Stimulated activated CD8-positive, alpha-beta memory T cell treated with anti-CD3 and anti-CD28 coated beads, Interleukin-2, amount 100 ng/mL, for 48 hours (primary cell): ENCODE measurements around the gene PFDN2.

Source experiments
- DNase-seq, 2 donors: peaks; one replicate each; pipeline ENCODE4 v3.0.0-alpha.2; 2020; ENCODE audit warnings: low read depth in 2 of 2

Gene PFDN2, protein sequence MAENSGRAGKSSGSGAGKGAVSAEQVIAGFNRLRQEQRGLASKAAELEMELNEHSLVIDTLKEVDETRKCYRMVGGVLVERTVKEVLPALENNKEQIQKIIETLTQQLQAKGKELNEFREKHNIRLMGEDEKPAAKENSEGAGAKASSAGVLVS

DNA sequence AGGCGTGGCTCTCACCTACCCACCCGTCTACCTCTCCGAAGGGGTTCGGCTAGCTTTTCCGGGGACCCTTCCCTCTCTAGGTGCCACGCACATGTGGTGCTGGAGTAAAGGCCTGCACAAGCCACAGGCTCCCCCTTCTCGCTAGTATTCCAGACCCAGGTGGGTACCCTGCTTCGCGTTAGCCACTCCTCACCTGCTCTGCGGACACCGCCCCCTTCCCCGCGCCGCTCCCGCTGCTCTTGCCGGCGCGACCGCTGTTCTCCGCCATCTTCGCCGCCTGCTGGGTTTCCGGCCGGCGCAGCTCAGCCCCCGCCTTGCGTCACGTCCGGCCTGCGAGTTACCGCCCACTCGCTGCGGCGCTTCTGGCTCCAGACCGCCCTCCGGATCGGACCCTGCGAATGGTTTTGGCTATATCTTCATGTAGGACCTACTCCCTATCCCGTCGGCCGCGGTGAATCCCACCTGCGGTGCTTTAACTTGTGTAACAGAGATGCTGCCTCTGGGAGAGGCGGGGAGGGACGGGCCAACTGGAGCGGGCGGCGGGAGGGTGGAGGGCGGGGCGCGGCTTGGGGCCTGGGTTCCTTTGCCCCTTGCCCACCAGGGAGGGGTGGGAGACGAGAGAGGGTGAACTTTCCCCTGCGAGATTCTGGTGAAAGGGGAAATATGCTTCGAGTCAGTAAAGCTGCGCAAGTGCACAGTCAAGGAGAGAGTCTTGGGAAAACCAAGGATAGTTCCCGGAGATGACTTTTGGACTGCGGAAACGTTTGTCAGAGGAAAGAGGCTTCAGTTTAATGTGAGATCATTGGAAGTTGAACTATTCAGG is at the start of gene PFDN2, which contains the start of gene NIT1:
TSS of gene PFDN2 (minus strand) at position 279 of the 823 bp plus-strand sequence. CDS start at position 268, 11 bp downstream.
TSS of gene NIT1 (plus strand) at position 347 of the 823 bp plus-strand sequence. CDS start at position 419, 72 bp downstream.
- DNase-seq = peak; percentile 82 to 84

DNA sequence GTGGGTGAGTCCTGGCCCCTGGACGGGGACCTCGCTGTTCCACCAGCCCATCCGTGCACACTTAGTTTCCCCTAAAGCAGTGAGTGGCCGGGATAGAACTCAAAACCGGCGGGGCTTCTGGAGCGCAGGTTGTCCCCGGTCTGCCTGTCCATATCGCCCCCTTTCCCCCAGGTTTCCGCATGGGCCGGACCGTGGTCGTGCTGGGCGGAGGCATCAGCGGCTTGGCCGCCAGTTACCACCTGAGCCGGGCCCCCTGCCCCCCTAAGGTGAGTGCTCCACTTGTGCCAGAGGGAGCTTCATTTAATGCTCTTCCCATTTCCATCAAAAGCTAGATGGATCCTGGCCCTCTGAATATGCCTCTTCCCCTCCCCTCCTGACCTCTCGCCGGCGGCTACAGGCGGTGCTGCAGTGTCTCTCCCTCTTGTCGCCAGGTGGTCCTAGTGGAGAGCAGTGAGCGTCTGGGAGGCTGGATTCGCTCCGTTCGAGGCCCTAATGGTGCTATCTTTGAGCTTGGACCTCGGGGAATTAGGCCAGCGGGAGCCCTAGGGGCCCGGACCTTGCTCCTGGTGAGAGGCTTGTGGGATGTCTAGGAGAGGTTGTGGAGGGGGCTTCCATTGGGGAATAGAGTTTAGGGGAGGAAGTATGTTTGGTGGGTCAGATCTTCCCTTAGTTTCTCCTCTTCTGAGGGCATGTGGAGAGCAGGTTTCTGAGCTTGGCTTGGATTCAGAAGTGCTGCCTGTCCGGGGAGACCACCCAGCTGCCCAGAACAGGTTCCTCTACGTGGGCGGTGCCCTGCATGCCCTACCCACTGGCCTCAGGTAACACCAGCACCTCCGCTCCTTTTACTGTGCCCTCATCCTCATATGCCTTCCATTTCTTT is 49.1 kb upstream of the PFDN2 start:
- no peak for DNase-seq

DNA sequence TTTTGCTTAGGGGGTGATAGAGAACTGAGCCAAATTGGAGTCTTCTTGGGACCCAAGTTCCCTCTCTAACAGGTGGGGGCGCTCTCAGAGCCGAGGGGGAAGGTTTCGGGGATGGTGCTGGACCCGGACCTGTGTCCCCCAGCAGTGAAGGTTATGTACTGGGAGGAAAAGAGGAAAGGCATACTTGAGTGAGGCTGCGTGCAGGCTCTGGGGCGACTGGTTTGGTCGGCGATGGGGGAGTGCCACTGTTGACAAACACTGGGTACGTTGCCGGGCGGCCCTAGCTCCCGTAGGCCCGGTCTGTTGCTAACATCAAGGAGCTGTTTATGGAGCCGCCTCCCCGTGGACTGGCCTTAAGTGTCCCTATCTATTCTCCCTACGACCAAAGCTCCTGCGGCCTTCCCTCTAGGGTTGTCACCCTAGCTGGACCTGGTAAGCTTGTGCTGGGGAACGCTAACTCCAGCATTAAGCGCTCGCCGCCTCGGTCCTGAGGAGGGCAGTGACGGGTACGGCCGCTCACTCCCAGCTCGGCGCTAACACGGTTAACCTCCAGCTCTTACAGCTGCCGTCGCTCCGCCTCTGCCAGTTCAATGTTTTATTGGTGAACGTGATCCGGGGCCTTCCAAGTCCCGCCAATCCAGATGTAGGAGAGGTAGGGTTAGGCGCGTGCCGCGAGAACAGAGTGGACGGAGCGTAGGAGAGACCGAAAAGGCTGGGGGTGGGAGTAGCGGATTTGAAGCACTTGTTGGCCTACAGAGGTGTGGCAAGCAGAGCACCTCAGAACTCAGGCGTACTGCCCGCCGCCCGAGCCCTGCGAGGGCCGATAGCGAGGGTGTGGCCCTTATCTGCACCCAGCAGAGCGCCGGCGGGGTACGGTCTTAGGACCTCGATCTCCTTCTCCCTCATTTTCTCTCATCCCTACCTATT is 48.2 kb upstream of the PFDN2 start, which contains the start of gene PPOX:
TSS of gene PPOX (plus strand) at position 685 of the 927 bp plus-strand sequence. CDS start 422 bp downstream, outside the sequence.
- DNase-seq = peak; percentile 83 to 87

DNA sequence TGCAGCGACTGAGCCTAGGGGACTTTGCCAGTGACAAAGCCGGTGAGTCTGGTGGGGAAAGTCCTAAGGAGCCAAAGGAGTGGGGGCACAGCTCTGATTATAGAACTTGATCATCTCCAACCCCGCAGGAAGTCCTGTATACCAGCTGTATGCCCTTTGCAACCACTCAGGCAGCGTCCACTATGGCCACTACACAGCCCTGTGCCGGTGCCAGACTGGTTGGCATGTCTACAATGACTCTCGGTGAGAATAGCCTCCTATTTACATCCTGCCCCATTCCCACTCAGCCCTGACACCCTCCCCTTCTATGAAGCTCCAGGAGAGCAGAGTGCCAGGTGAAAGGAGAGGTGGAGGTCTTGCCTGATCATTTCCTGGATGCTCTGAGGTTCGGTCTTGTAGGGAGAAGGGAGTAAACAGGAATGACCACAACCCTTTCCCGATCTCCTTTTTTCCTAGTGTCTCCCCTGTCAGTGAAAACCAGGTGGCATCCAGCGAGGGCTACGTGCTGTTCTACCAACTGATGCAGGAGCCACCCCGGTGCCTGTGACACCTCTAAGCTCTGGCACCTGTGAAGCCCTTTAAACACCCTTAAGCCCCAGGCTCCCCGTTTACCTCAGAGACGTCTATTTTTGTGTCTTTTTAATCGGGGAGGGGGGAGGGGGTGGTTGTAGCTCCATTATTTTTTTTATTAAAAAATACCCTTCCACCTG is 47.2 kb upstream of the PFDN2 start:
- DNase-seq = no peak

DNA sequence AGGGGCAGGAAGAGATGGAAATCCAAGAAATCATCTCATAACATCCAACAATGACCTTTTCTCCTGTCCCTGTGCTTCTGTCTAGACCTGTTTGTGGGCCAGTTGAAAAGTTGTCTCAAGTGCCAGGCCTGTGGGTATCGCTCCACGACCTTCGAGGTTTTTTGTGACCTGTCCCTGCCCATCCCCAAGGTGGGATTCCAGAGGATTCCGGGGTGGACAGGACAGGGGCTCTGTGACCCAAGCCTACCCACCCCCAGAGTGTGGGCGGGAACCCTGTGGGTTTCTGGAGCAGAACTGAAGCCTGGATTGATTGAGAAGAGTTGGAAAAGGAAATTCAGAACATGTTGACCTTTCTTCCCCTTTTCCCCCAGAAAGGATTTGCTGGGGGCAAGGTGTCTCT is 46.0 kb upstream of the PFDN2 start:
- DNase-seq = no peak

DNA sequence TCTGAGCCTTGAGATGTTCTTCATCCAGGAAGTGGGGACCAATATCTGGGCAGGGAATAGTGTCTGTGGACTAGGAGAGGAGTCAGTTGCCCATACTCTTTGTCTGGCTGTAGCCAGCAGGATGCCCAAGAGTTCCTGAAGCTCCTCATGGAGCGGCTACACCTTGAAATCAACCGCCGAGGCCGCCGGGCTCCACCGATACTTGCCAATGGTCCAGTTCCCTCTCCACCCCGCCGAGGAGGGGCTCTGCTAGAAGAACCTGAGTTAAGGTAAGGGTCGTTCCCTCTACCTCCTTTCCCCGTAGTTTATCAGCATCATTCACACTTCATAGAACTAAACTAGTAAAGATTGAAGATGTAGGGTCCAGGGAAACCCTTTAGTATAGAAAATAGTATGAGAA is 45.0 kb upstream of the PFDN2 start:
- no peak for DNase-seq

DNA sequence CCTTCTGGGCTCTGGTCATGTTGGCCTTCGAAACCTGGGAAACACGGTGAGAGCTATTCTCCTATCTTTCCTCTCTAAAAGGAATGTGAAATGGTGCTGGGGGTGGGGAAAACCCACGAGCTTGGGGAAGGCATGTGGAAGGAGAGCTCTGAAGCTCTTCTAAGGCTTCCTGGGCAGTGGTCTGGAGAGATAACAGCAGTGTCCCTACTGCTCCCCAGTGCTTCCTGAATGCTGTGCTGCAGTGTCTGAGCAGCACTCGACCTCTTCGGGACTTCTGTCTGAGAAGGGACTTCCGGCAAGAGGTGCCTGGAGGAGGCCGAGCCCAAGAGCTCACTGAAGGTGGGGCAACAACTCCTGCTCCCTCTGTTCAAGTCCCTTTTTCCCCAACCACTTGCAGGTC is 44.2 kb upstream of the PFDN2 start:
- no peak for DNase-seq

DNA sequence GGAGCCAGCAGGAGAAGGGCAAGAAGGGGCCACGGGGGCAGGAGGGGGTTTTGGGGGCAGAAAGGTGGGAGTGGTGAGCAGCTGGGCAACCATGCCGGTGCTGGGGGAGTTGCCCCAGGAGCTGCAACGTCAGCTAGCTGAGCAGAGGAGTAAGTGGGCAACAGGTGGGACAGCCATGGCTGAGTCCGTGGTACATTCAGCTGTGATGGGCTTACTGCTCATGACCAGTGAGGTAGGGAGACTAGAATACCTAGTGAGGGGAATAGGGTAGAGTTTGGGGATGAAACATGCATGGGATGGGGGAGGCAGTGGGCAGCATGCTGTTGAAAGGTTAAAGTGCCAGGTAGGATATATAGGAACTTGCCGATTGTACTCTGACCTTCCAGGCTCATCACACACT is 43.8 kb upstream of the PFDN2 start:
- DNase-seq = no peak

DNA sequence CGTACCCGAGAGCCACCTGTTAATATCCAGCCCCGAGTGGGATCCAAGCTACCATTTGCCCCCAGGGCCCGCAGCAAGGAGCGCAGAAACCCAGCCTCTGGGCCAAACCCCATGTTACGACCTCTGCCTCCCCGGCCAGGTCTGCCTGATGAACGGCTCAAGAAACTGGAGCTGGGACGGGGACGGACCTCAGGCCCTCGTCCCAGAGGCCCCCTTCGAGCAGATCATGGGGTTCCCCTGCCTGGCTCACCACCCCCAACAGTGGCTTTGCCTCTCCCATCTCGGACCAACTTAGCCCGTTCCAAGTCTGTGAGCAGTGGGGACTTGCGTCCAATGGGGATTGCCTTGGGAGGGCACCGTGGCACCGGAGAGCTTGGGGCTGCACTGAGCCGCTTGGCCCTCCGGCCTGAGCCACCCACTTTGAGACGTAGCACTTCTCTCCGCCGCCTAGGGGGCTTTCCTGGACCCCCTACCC is 42.9 kb upstream of the PFDN2 start:
- DNase-seq = no peak

DNA sequence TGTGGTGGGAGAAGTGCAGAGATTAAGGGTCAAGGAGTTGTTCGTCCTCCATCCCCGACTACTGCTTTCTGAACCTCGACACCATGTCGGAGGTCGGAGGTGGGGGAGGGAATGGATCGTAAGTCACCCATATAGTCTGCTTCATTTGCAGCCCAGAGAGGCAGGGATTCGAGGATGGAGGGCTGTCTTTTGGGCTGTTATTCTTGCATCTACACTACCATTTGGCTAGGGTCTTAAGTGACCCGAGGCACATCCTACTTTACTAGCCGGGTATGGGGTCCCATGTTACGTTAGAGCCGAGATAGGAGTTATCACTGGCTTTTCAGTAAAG is 42.0 kb upstream of the PFDN2 start:
- DNase-seq = no peak

DNA sequence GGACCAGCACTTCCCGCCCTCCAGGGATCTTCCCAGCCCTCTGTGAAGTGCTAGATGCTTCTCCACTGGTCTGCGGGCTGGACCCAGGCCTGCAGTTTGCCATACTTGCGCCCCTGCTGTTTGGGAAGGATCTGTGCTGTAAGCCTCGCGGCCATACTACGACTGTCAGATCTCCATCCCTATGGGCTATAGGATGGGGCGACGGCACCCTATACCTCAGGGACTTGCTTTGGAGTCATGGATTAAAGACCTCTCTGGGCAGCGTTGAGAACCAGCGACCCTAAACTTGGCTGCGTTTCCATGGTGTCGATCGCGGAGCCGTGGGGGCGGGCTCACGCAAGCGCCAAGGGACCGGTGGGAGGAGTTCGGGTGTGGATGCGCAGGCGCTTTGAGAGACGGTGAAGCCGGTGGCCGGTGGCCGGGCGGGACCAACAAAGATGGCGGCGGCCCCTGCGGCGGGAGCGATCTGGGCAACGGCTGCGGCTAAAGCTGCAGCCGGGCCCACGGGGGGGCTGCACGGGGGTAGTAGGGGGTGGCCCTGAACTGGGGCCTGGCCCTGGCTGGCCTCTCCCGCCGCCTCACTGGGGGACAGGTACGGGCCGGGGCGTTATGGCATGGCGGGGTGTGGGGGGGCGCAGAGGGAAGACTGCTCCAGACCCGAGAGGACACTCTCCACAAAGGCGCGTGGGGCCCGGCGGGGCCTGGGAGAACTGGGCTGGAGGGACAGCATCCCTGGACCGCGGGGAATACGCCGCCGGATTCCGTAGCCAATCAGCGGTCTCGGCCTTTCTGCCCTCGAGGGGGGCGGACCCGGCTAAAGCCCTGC is 41.5 kb upstream of the PFDN2 start, which contains the start of gene USP21:
TSS of gene USP21 (plus strand) at position 414 of the 826 bp plus-strand sequence. CDS start 1,141 bp downstream, outside the sequence.
- DNase-seq = peak; percentile 87 to 90

DNA sequence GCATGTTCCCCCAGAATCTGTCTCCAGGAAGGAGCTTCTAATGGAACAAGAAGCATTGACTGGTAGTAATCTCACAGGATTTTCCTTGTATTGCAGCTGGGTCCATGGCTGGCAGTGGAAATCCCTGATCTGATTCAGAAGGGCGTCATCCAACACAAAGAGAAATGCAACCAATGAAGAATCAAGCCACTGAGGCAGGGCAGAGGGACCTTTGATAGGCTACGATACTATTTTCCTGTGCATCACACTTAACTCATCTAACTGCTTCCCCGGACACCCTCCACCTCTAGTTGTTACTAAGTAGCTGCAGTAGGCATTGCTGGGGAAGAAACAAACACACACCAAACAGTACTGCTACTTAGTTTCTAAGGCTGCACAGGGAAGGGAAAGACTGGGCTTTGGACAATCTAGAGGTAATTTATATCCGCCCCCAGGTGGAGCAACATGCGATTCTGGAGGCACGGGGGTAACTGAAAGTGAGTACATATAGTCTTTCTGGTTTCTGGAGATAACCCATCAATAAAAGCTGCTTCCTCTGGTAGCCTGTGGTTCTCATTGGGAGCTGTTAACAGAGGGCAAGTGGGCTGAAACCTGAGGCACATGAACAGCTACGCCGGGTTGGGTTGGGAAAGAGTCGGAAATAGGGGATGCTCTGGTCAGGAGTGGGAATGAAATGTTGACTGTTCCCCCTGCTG is 40.6 kb upstream of the PFDN2 start:
- DNase-seq = no peak

DNA sequence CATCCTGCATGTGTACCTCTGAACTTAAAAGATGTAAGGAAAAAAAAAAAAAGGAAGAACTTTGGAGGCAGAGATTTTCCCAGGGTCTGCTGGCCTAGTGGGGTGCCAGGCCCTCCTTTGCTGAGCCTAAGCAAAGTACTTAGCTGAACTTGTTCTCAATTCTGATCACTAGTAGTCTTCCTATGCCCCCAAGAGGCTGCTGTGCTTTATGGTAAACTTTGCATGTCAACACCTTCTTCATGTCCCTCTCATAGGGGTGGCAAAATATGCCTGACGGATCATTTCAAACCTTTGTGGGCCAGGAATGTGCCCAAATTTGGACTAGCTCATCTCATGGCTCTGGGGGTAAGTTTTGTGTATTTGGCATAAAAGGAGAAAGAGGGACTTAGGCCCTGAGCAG is 40.0 kb upstream of the PFDN2 start:
- DNase-seq = no peak

DNA sequence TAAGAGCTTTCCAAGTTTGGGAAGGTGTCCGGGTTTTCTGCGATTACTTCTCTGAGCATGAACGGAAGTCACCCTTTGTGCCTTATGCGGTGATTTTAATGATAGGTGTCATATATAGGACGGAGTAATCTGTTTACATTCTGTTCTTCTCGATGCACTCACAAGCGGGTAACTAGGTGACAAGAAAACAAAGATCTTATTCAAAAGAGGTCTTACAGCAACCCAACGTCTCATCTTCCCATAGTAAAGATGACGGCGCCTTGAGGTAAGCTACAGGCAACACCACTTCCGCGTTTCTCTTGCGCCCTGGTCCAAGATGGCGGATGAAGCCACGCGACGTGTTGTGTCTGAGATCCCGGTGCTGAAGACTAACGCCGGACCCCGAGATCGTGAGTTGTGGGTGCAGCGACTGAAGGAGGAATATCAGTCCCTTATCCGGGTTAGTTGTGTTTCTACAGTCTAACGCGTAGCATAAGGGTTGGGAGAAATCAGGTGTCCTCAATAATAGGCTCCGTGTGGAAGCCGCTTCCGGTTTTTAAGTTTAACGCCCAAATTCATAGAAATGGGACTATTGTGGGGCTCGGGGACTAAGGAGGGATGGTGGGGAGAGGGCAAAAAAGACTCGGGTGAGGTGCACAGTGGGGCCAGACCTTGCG is 36.0 kb upstream of the PFDN2 start, which contains the start of gene UFC1:
TSS of gene UFC1 (plus strand) at position 297 of the 656 bp plus-strand sequence. CDS start at position 317, 20 bp downstream.
- peak; percentile 51 to 58 for DNase-seq

DNA sequence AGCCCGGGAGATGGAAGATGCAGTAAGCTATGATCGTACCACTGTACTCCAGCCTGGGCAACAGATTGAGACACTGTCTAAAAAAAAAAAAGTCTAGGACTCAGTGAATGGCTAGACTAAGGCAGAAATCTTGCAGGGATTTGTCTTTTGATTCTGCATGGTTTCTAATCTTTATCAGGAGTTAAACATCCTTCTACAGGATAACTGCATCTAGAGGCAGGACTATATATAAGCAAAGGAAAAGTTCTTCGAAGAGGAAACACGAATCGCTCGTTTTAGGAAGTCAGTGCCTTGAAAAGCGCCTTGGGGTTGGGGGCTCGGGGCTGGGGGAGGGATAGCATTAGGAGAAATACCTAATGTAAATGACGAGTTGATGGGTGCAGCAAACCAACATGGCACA is 35.3 kb upstream of the PFDN2 start:
- no peak for DNase-seq

DNA sequence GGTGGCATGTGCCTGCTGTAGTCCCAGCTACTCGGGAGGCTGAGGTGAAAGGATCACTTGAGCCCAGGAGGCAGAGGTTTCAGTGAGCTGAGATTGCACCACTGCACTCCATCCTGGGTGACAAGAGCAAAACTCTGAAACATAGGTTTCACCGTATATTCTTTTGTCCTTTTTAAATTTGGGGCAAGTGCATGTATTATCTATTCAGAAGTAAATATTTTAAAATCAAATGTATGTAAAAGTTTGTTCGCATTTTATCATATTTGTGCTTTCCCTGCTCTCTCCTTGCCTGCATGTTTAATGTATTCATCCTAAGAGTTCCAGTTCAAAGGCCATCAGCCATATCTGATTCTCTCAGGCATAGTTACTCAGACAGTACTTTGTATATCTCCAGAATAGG is 28.0 kb upstream of the PFDN2 start:
- DNase-seq = no peak

DNA sequence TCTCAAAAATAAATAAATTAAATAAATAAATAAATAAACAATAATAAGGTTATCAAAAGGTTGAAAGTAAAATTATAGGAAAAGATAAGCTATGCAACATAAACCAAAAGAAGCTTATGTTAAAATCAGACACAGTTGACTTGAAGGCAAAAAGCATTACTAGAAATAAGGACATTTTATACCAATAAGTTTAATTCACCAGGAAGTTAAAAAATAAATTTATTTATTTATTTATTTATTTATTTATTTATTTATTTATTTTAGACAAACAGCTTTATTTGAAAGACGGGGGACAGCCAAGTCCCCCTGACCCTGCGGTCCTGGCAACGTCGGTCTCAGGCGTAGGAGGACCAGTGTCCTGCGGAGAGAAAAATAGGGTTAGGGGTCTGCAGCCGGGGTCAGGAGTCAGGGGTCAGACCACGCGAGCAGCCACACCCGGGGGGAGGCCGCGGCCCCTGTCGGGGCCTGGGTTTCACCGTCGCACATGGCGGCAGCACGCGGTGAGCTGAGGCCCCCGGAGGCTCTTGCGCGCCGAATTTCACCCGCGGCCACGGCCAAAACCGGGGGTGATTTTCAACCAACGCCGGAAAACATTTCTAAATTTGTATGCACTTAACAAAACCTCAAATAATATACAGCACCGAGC is 23.0 kb upstream of the PFDN2 start:
- DNase-seq = no peak

DNA sequence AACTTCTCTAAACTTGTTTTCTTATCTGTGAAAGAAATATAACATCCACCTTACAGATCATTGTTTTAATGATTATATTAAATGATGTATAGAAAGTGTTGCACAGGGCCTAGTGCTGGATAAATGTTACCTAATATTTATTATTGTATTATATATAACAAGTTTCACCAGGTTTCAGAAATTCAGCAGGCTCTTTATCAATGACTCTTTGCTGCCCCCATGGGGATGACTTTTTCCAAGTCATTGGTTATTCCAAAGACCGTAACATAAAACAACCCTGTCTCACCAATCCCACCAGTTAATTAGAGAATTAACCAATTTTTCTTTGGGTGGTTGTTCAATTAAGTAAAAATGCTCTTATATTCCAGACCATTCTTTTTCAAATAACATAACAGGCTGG is 21.9 kb upstream of the PFDN2 start:
- no peak for DNase-seq
